Psoas muscle (tissue), 8 donors: ENCODE data around the gene SMYD3. TPM values are rescaled to one million over a fixed set of nuclear protein-coding genes. Genes with fewer than 3 reads are reported as not detected.
"Not testable (repeated sequence)": the region's sequence is repeated elsewhere in the genome, so short reads cannot be mapped to it uniquely, and the experiment has no call there.

Experiments used
- ATAC-seq, 4 donors: fragments of 200-7000 bp; cut with Tn5 transposase; one replicate each; pipeline ENCODE4 v1.9.1; 2020; ENCODE audit warnings: moderate library complexity in 3 of 4, mild to moderate bottlenecking in 2 of 4
- DNase-seq, 2 donors: peaks; one replicate each; pipeline ENCODE4 v3.0.0-alpha.2; 2020
- H3K27ac ChIP-seq: fragments of 200-600 bp; one replicate; pipeline ENCODE4 v1.8.0; 2022
- H3K27me3 ChIP-seq, 3 donors: fragments of 200-600 bp in 1 of 3; one replicate each; pipeline versions ENCODE4 v1.6.1 to v1.8.0; 2013 to 2022; ENCODE audit warnings: low read length in 2 of 3, mild to moderate bottlenecking in 2 of 3, moderate library complexity in 1 of 3; ENCODE audit not compliant: insufficient read depth in 3 of 3
- H3K36me3 ChIP-seq, 2 donors: fragments of 200-600 bp in 1 of 2; one replicate each; pipeline versions ENCODE4 v1.6.1 to v1.8.0; 2013 to 2022; ENCODE audit warnings: low read depth in 1 of 2, mild to moderate bottlenecking in 1 of 2, moderate library complexity in 1 of 2; ENCODE audit not compliant: insufficient read depth in 1 of 2
- H3K4me1 ChIP-seq: fragments of 200-600 bp; one replicate; pipeline ENCODE4 v1.8.0; 2022
- H3K4me3 ChIP-seq: fragments of 200-600 bp; one replicate; pipeline ENCODE4 v1.8.0; 2022; ENCODE audit warnings: mild to moderate bottlenecking
- H3K9me3 ChIP-seq: fragments of 200-600 bp; one replicate; pipeline ENCODE4 v1.8.0; 2022
- WGBS, 3 donors: extraction: QIAGEN DNeasy Blood & Tissue Kit; methylation state at CpG; one replicate each; pipeline versions ENCODE4 v1.1.6 to v1.1.7; 2013; 5-methylcytosine and 5-hydroxymethylcytosine counted together
- intact Hi-C, 2 donors: fragments of 100-400 bp; cut with DNase I; formaldehyde crosslinking; loops; one replicate each; pipeline versions ENCODE4 v1.11.0 to v1.14.2; 2022
- polyA plus RNA-seq, 3 donors: library from polyadenylated mRNA; stranded (reverse); fragments of 200-250 nt; gene quantifications; one replicate each; pipeline ENCODE4 v1.2.3, GENCODE V29; 2013
- total RNA-seq, 4 donors: library from RNA; stranded (reverse); fragmentation: NEBNext Ultra II Directional in 2 of 4; extraction: Animal tissue kit (Norgen Biotek cat#: 25700) in 2 of 4; gene quantifications; one replicate each; pipeline versions ENCODE4 v1.2.1 to v1.2.4, GENCODE V29; 2021 to 2023
- TF ChIP-seq, protein P1 (sequence below): fragments of 200-600 bp; IDR thresholded peaks from one replicate; pipeline ENCODE4 v1.8.0; 2022; ENCODE audit warnings: antibody characterized with exemption
- donor health status: healthy with polysubstance abuse.
- donor health status: DM: no; HTN: no; CAD: no; lungs with moderate emphysema.
- donor health status: Bipolar disorder and iron deficiency.
- donor health status: healthy.
- donor health status: DM: yes; HTN: yes; CAD: no.
- donor health status: DM: no; HTN: no; CAD: no.
- donor health status: DM: no; HTN: no; CAD: no.
- donor health status: DM: yes; HTN: yes; CAD: no.

The SMYD3 gene
- total and polyA plus RNA-seq, 7 donors, result 2.9 to 6.4 (median 4.9) TPM

DNA sequence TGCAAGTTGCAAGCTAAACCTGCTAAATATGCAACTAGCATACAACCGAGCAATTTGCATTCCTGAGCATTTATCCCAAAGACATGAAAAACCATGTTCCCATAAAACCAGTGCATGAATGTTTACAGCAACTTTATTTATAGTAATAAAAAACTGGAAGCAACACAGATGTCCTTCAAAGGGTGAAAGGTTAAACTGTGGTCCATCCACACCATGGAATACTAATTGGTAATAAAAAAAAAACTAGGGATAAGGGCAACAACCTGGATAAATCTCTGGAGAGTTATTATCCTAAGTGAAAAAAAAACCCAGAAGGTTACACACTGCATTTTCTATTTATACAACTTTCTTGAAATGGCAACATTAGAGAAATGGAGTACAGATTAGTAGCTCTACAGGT, 474.1 kb downstream of the SMYD3 start:
- no peak overlapping the region for H3K27ac ChIP-seq
- no peaks in the 10 kb centered on the region for H3K27me3 ChIP-seq
- ATAC-seq (no peak), DNase-seq (no peak)
- WGBS, 3 donors, result 77 to 87% (median 85%) methylated on average over 1 of the region's 1 CpG
- H3K4me3 ChIP-seq, result no peak overlapping the region
- intact Hi-C loops, result no loop called here
- H3K9me3 ChIP-seq, result peaks cover 5% of the 10 kb centered on the region
- H3K4me1 ChIP-seq, result no peaks in the 10 kb centered on the region
- no peaks in the 10 kb centered on the region for H3K36me3 ChIP-seq
- TF ChIP-seq, protein P1, sequence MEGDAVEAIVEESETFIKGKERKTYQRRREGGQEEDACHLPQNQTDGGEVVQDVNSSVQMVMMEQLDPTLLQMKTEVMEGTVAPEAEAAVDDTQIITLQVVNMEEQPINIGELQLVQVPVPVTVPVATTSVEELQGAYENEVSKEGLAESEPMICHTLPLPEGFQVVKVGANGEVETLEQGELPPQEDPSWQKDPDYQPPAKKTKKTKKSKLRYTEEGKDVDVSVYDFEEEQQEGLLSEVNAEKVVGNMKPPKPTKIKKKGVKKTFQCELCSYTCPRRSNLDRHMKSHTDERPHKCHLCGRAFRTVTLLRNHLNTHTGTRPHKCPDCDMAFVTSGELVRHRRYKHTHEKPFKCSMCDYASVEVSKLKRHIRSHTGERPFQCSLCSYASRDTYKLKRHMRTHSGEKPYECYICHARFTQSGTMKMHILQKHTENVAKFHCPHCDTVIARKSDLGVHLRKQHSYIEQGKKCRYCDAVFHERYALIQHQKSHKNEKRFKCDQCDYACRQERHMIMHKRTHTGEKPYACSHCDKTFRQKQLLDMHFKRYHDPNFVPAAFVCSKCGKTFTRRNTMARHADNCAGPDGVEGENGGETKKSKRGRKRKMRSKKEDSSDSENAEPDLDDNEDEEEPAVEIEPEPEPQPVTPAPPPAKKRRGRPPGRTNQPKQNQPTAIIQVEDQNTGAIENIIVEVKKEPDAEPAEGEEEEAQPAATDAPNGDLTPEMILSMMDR, result no peak

DNA sequence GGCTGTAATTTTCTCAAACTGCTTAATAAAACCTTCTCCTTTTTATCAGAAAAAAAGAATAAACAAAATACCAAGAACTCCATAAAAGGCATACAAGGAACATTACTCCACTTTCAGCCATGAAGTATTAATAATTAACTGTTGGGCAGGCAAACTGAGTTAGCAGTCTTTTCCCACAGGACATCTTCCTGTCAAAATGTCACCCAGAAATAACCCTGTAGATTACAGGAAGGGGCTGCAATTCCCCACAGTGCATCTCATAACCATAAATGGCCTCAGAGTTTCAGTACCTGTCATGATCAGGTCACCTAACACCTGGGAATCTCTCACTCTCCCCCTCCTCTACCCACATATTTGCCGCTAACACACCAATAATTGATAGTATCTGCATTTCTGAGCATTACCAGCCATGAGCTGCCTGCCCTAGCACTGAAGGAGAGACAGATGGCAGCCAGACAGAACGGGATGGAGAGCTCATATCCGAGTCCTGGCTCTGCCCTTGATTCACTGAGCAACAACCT, 475.0 kb downstream of the SMYD3 start:
- TF ChIP-seq, protein P1, result no peak
- ATAC-seq (no peak), DNase-seq (no peak)
- Histone ChIP-seq H3K27me3 (no peaks in the 10 kb centered on the region), H3K27ac (no peak overlapping the region), H3K4me3 (no peak overlapping the region), H3K36me3 (no peaks in the 10 kb centered on the region), H3K4me1 (no peaks in the 10 kb centered on the region), H3K9me3 (peaks cover 5% of the 10 kb centered on the region)
- 45 to 53% (median 51%) methylated on average over 3 of the region's 3 CpGs for WGBS, 3 donors
- intact Hi-C loops, result no loop called here

DNA sequence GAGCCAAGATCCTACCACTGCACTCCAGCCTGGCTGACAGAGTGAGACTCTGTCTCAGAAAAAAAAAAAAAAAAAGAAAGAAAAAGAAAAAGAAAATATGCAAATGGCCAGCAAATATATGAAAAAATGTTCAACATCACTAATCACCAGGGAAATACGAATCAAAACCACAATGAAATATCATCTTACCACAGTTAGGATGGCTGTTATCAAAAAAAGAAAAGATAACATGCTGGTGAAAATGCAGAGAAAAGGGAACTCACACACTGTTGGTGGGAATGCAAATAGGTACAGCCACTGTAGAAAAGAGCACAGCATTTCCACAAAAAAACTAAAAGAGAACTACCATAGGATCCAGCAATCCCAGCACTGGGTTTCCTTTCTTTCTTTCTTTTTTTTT, 477.5 kb downstream of the SMYD3 start:
- H3K4me3 ChIP-seq, result no peak overlapping the region
- H3K9me3 ChIP-seq, result peaks cover 5% of the 10 kb centered on the region
- TF ChIP-seq, protein P1, result no peak
- DNase-seq (no peak), ATAC-seq (no peak)
- H3K4me1 ChIP-seq, result no peaks in the 10 kb centered on the region
- H3K27ac ChIP-seq, result no peak overlapping the region
- no peaks in the 10 kb centered on the region for H3K36me3 ChIP-seq
- intact Hi-C loops, result no loop called here
- H3K27me3 ChIP-seq, result peaks cover 0 to 3% (median 0%) of the 10 kb centered on the region in 3 donors
- 72 to 97% (median 81%) methylated on average over 1 of the region's 1 CpG for WGBS, 3 donors

DNA sequence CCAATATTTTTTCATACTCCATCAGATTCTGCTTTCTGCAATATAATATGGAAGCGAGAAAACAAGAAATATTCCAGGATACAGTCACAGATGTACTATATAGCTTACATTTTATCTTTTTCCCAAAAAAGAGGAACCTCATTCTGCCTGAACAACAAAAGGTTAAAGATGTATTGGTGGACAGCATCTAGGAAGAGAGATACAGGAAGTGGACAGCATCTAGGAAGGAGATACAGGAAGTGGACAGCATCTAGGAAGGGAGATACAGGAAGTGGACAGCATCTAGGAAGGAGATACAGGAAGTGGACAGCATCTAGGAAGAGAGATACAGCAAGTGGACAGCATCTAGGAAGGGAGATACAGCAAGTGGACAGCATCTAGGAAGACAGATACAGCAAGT, 483.0 kb downstream of the SMYD3 start:
- ATAC-seq, H3K4me3 ChIP-seq, H3K36me3 ChIP-seq, H3K4me1 ChIP-seq, intact Hi-C loops, H3K27me3 ChIP-seq, H3K27ac ChIP-seq, H3K9me3 ChIP-seq, DNase-seq: not testable (repeated sequence)
- WGBS, 3 donors, result 96 to 100% (median 98%) methylated on average over 1 of the region's 1 CpG

DNA sequence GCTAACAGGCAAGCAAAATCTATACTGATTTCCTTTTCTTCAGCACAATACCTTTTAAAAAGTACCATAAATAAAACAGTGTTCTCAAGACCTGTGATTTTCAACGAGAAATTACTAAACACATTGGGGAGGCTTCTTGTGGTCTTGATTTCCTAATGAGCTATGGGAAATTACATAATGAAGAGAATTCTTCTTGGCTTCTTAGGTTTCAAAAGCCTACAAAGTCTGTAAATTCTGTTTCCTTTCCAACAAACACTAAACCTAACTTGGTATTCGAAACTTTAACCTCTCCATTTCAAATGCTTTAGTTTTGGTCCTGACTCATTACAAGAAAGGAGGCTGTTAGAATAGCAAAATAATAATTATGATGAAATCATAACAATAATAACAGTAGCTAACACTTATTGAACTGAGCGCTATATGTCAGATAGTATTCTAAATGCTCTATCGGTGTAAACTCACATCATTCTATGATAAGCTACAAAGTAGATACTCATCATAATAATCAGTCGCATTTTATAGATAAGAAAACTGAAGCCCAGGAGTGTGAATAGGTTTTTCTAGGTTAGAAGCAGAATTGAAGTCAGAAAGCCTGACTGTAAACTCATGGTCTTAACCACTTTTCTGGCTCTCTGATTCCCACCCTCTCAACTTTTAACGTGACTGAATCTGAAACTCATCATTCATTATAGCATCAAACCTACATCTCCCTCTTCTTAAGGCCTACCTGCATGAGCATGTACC, 486.7 kb downstream of the SMYD3 start:
- DNase-seq (no peak), ATAC-seq (no peak)
- H3K27ac ChIP-seq, result no peak overlapping the region
- no peaks in the 10 kb centered on the region for H3K9me3 ChIP-seq
- no peak overlapping the region for H3K4me3 ChIP-seq
- H3K4me1 ChIP-seq, result no peaks in the 10 kb centered on the region
- WGBS, 3 donors, result 71 to 78% (median 74%) methylated on average over 6 of the region's 6 CpGs
- TF ChIP-seq, protein P1, result no peak
- intact Hi-C loops, result no loop called here
- H3K27me3 ChIP-seq, result peaks cover 0 to 3% (median 0%) of the 10 kb centered on the region in 3 donors
- no peaks in the 10 kb centered on the region for H3K36me3 ChIP-seq
